Raji (cell line): Measurements from ENCODE around the gene MFSD12.

Experiments used
- POLR2A ChIP-seq: IDR thresholded peaks from 2 replicates; pipeline ENCODE4 v1.6.1; 2011; ENCODE audit warnings: low read depth, low read length, control low read depth; ENCODE audit not compliant: insufficient read depth

MFSD12 gene

DNA sequence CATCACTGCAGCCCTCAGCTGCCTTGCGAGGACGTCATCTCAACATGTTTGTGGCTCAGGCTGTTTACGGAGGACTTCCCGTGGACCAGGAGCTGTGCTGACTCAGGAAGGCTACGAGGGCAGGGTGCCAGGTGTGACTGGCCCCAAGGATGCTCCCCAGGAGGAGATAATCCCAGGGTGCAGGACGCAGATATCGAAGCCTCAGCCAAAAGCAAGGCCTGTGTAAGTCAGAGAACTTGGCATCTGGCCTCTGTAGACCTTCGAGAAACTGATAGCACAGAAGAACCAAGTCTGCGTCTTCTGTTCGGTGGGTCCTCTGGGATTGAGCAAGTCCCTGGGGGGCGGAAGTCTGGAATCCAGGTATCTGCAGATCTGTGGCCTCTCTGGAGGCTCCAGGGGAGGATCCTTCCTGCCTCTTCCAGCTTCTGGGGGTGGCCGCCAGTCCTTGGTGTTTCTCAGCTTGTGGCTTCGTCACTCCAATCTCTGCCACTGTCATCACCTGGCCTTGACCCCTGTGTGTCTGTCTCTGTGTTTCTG is 54.3 kb downstream of the MFSD12 start:
- no peak for TF ChIP-seq POLR2A

DNA sequence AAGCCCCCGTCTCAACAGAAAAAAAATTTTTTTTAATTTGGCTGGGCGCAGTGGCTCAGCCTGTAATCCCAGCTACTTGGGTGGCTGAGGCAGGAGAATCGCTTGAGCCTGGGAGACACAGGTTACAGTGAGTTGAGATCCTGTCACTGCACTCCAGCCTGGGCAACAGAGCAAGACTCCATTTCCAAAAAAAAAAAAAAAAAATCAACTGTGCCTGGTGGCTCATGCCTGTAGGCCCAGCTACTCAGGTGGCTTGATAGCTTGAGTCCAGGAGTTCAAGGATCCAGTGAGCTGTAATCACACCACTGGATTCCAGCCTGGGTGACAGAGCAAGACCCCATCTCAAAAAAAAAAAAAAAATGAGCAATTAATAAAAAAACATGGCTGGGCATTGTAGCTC is 55.6 kb downstream of the MFSD12 start:
- TF ChIP-seq POLR2A = no peak

DNA sequence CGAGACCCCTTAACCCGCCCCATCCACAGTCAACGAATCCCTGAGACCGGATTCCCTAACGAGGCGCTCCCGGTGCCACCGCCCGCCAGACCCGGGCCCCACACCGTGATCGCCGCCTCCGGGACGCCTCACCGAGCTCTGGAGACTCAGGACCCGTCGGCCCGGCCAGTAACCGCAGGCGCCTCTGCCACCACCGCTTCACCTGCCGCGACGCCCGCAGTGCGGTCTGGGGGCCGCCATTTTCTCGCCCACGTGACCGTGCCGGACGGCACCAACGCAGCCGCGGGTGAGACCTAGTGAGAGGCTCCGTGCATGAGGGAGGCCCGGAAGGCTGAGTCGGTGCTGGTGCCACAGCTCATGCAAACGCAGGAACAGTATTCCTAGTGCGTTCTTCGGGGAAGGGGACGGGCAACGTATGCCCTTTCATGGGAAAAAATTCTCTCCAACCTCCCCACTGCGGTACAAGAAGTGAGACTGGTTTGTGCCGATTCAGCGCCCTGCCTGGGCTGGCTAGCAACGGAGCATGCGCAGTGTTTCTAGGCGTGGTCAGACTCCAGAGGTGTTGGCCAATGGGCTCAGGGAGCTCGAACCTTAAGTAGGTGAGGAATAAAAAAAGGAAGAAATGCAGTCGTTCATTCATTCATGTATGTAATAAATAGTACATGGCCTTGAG is 56.8 kb downstream of the MFSD12 start, which contains the start of gene DOHH:
Gene DOHH, minus strand, starts transcription at position 246 of the 673 bp plus-strand sequence. CDS start 3,860 bp downstream, outside the sequence.
- TF ChIP-seq POLR2A = peak; percentile 82

DNA sequence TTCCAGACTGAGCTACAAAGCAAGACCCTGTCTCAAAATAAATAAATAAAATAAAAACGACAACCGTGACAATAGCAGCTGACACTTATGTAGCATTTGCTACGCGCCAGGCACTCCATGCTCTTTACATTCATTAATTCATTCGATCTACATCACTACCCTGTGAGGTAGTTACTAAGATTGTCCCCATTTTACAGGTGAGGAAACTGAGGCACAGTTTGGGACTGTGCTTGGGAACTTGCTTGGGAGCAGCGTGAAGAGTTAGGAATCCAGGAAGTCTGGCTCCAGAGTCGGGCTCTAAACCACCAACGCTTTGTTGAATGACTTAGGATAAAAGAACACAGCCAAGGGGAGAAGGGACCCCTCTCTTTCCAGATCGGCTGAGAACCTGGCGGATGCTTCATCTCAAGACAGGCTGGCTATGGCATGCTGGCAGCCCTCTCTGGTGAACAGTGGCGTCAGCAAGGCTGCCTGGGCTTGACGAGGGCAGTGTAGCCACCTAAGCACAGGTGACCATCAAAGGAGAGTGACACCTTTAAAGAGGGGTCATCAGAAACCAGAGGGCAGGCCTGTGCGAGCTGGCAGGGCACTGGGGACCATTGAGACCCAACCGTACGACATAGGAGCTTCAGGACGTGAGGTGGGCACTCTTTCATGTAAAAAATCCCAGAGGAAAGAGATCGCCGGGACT is 57.5 kb downstream of the MFSD12 start:
- no peak for TF ChIP-seq POLR2A

DNA sequence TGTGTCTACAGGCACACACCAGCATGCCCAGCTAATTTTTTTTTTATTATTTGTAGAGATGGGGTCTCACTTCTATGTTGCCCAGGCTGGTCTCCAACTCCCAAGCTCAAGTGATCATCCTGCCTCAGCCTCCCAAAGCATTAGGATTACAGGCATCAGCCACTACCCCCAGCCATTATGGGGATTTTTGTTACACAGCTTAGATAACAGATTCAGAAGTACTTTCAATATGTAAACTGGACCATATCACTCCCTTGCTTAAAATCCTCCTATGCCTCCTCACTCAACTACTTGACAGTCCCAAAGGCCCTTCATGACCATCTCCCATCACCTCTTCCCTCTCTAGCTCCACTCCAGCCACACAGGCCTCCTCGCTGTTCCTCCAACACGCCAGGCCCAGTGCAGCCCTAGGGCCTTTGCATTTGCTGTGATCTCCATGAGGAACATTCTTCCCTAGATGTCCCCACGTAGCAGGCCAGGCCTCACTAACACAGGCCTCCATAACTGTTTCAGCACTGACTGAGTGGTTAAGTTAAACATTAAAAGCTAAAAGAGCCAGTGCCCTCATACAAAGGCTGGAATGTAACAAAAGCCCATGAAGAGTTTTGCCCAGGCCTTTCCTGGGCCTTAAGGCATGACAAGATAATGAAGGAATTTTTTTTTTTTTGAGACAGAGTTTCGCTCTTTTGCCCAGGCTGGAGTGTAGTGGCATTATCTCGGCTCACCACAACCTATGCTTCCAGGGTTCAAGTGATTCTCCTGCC is 59.4 kb downstream of the MFSD12 start:
- TF ChIP-seq POLR2A = no peak

DNA sequence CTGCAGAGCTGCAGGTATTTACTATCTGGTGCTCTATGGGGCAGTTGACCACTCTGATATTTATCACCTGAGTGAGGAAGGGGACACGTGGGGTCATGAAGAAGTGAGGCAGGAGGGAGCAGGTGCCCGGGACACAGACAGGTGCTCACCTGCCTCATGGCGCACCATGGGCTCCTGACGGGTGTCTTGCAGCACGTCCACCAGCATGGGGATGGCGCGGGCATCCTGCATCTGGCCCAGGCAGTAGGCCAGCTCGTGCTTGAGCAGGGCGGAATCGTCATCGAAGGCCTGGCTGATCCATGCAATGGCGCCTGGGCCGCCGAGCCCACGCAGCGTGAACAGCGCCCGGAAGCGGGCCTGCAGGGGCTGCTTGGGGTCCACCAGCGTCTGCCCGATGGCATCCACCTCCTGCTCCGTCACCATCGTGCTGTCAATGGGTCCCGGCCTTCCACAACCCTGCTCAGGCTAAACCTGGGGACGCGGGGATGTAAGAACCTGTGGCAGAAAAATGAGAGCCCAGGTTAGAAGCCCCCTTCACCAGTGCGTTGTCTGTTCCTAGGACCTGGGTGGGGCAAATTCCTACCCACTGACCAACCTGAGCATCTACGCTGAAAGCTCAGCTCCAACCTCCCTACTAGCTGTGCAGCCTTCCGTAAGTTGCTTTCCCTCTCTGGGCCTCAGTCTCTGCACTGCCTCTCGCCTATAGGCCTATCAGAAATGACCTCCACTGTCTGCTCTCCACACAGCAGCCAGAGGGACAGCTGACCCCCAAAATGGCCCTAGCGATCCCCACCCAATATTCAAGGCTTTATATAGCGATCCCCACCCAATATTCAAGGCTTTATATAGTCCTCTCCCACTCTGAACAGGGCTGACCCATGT is 60.8 kb downstream of the MFSD12 start:
- no peak for TF ChIP-seq POLR2A

DNA sequence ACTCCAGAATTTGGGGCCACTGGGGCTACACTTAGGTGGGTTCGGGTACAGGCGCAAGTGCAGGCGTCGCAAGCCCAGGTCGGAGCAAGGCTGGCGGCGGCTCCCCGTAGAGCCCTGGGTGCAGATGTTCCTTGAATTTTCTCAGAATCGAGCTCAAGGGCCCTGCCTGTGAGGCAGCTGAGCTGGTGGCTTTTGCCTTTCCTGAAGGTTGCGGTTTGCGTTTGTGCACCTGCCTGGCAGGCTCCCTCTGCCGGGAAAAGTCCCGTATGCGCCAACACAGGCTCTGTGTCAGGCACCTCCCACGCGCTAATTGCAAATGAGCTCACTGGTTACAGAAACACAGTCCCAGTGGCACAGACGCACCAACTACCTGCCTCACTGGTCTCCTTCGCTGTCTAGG is 62.8 kb downstream of the MFSD12 start:
- no peak for TF ChIP-seq POLR2A
